Inflammatory macrophage (primary cell): ENCODE results near the gene ARL16.
A peak's percentile ranks its signal among the peaks of the same experiment; 100 is the strongest.

Source experiments
- DNase-seq, 2 donors: peaks; one replicate each; pipeline ENCODE4 v3.0.0-alpha.2; 2020 to 2022
- total RNA-seq, 18 experiments: gene quantifications; one replicate each; lab custom pipeline; 2026; ENCODE audit warnings: mixed read lengths in 6 of 18, inconsistent platforms in 2 of 18; lab: John Stamatoyannopoulos, UW

ARL16 gene, protein sequence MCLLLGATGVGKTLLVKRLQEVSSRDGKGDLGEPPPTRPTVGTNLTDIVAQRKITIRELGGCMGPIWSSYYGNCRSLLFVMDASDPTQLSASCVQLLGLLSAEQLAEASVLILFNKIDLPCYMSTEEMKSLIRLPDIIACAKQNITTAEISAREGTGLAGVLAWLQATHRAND
- 2.7 to 20.2 (median 12.8) reads per million in 18 experiments for total RNA-seq

DNA sequence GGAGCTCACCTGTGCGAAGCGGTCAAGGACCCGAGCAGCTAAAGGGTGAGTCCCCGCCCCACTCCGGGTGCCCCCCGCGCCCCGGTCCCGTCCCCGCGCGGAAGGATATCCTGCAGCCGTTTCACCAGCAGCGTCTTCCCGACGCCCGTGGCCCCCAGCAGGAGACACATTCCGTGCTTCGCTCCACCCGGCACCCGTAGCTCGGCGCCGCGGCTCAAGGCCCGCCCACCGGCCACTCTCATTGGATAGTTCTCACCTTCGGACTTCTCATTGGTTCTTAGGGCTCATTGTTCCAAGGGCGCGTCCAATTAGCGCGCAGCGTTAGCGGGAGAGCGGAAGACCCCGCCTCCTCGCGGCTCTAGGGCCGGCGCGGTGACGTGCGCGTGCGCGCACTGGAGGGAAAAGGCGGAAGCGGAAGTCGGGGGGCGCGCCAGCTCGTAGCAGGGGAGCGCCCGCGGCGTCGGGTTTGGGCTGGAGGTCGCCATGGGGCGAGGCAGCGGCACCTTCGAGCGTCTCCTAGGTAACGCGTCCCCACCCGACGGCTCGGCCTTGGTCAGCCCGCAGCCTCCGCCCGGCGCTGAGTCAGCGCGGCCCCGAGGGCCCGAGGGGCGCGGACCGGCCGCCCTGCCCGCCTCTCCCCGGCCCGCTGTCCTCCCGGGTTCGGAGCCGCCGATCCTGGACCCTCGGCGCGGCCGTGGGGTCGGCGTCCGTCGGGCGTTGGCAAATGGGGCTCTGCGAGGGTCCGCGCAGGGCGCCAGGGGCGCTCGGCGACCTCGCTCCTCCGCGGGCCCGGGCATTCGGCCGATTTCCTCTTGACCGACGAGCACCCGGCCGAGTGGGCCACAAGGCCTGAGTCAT is at the start of gene ARL16, which contains the start of gene HGS:
Gene ARL16 (minus strand): TSS at position 214 of the 858 bp plus-strand sequence. CDS start 44 bp downstream, at position 170.
Gene HGS (plus strand): TSS at position 428 of the 858 bp plus-strand sequence. CDS start 56 bp downstream, at position 484.
- DNase-seq: peak; percentile 100

GRCh38 chr17:81727324-81728031 is 43.9 kb upstream of the ARL16 start:
- DNase-seq: no peak

DNA sequence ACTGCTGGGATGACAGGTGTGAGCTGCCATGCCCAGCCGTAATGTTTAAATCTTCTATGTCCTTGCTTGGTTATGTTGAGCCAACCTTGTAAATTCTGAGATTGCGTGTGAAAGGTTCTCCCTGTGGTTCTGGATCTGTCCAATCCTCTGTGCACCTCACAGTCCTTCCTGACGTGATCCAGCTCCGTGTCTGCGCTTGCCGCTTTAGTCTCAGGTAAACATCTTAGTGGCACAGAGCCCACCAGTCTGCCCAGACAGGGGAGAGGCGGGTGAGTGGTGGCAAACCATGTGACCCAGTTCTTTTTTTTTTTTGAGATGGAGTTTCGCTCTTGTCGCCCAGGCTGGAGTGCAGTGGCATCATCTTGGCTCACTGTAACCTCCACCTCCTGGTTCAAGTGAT is 42.4 kb upstream of the ARL16 start:
- no peak for DNase-seq

- no peak for DNase-seq
Measured at GRCh38 chr17:81725439-81725838, 41.8 kb upstream of the ARL16 start.

- no peak for DNase-seq
Measured at GRCh38 chr17:81723651-81724209, 40.1 kb upstream of the ARL16 start.

- DNase-seq: no peak
Measured at GRCh38 chr17:81722184-81723120, 38.9 kb upstream of the ARL16 start.

GRCh38 chr17:81720267-81721071 is 36.9 kb upstream of the ARL16 start:
- DNase-seq: no peak

DNA sequence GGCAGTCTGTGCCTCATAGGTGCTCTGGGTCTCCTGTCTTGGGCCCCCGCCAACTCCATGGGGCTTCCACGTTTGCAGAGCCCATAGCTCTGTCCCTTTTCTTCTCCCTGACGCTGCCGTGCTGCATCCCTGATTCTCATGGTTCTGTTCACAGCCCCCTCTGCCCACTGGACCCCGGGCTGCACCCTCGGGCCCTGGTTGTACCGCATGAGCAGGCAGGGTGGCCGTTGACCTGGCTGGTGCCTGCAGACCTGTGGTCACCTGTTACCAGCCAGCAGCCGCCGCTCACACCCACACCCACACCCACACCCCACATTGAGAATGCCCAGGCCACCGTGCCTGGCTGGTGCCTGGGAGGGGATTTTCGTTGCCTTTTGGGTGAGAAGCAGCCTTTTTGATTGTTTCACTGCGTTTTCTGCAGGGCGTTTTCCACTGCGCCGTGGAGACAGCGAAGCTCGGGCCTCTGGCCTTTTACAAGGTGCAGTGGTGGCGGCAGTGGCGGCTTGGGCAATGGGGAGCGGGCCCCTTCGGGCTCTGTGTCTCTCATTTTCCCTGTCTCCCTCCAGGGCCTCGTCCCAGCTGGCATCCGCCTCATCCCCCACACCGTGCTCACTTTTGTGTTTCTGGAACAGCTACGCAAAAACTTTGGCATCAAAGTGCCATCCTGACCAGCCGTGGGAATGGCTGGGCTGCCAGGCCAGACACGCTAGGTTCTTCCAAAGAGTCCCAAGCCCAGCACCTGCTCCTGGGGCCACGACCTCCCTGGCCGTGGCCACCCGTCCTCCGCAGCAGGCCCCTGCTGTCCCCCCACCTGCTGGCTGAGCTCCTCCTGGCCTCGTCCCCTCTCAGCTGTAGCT is 36.0 kb upstream of the ARL16 start:
- DNase-seq: no peak

- DNase-seq: no peak
Measured at GRCh38 chr17:81717766-81718089, 34.1 kb upstream of the ARL16 start.

DNA sequence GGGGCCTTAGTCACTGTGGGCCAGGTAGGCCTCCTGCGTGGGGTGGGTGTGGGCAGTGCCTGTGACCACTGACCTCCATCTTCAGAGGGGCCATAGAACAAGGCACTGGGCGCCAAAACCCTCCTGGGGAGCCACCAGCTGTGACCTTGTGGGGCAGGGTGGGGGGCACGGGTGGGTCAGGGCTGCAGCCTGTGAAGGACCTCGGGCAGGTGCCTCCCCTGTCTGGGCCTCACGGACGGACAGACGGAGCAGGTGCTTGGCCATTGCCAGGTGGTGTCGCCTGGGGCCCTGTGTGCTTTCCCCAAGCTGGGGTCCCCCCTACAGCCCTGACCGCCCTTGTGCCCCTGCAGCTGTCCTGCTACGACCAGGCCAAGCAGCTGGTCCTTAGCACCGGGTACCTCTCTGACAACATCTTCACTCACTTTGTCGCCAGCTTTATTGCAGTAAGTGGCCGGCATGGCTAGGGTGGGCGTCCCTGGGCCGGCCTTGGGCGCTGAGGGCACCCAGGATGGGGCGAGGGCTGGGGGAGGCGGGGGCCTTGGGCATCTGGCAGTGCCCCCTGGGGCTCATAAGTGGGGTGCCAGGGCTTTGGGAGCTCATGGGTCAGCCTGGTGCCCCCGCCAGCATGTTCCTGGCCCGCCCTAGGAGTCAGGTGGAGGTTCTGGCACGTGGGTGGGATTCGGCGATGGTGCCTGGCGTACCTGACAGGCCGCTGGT is 33.6 kb upstream of the ARL16 start:
- DNase-seq: no peak

DNA sequence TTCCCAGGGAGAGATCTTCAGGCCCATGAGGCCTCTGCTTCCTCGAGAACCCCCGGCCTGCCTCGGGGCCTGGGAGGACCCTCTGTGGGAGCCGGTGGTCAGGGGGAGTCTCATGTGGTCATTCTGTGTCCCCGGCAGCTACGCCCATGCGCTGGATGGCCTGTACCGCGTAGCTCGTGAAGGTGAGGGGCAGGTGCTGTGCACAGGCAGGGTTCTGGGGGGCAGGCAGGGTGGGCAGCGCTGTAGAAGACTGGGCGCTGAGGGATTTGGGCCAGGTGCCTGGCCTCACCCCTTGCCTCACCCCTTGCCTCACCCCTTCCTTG is 33.0 kb upstream of the ARL16 start:
- DNase-seq: no peak

DNA sequence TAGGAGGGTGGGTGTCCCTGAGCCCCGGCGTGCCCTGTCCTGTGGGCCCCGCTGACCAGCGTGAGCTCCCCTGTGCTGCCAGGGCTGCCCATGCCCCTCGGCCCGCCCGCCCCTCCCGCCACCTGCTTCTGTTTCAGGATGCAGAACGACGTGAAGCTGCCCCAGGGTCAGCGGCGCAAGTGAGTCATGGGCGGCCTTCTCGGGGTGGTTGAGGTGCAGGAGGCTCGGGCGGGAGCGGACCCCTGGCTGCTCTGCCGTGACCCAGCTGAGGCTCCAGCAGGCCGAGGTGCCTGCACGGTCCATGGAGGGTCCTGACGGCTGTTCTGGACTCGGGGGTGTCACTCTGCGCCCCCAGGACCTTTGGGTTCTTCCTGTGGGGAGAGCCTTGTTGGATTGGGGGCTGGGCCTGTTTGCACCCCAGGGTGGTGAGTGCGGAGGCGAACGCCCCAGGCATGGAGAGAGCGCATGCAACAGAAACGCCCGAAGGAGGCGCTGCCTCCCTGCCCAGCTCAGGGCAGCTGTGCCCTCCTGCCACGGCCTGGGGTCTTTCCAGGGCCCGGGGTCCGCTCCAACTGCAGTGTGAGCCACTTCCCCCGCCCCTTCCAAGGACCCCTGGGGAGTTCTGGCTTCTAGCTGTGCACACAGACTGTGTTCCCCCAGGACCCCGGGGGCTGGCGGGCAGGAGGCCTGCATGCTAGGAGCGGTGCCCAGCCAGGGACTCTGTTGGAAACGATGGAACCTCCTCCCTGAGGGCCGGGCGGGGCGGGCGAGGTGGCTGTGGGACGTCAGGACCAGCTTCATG is 32.5 kb upstream of the ARL16 start:
- DNase-seq: no peak

GRCh38 chr17:81715107-81715871 is 31.7 kb upstream of the ARL16 start:
- no peak for DNase-seq

DNA sequence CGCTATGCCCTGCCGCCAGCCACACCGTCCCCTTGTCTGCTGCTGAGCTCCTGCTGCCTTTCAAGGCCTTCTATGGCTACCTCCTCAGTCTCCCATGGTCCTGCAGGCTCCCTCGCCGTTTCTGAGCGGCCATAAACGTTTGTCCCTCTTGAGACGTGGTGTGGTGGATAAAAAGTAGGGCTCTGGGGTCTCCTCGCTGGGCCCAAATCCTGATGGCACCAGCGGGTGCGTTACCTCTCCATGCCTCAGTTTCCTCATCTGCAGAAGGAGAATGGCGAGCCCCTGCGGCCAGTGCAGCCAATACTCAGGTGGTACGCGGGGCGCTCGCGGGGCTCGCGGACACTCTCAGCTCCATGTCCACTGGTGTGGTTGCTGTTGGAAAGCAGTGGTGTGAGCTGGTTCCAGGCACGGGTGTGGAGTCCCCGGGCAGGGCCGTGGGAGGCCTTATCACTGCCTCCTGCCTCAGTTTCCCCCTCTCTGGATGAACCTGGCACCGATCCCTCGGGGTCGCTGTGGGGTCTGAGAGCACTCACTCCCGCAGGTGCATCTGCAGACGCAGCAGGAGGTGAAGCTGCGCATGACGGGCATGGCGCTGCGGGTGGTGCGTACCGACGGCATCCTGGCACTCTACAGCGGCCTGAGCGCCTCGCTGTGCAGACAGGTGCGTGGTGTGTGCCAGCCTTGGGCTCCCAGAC is 31.0 kb upstream of the ARL16 start:
- no peak for DNase-seq

GRCh38 chr17:81713556-81714411 is 30.2 kb upstream of the ARL16 start:
- no peak for DNase-seq

DNA sequence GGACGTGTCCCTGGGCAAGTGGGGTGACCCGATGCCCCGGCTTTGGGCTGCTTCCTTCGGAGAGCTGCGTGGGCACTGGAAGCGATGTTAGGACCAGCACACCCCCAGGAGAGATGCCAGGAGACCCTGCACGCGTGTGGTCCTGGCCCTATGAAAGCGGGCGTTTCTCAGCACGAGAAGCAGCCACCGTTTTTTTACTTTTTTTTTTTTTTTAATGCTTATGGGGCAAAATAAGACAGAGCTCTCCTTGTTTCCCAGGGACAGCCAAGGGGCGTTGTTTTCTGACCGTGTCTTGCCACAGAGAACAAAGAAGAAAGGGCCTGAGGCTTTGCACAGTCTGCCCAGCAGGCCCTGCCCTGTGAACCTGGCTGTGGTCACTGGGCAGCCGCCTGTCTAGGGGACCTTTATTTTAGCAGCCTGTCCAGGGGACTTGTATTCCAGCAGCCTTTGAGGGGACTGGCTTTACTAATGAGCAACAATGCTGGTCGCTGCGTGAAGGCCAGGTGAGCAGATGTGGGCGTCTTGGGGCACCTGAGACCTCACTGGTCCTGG is 29.5 kb upstream of the ARL16 start:
- DNase-seq: no peak
